T-helper 1 cell treated with Interleukin-12 subunit alpha and Interleukin-12 subunit beta and Interleukin-4 antibody, amounts not matched to agents 30 ng/mL and 1 ng/mL, for 36 hours (primary cell): ENCODE measurements around the gene ZNF646. TPM values are rescaled to one million over a fixed set of nuclear protein-coding genes. Genes with fewer than 3 reads are reported as not detected.
"Not testable (repeated sequence)": the region's sequence is repeated elsewhere in the genome, so short reads cannot be mapped to it uniquely, and the experiment has no call there.

Experiments
- intact Hi-C: fragments of 100-400 bp; cut with micrococcal nuclease; formaldehyde crosslinking; loops from one replicate; pipeline ENCODE4 v1.15.1; 2024
- total RNA-seq: library from RNA; stranded (reverse); gene quantifications from 2 replicates; pipeline ENCODE4 v1.2.3, GENCODE V29; 2022

ZNF646 gene
- total RNA-seq, 1 donor from 2014 or later, result 33.0 TPM

GRCh38 chr16:31083081-31083480 is 8.9 kb downstream of the ZNF646 start:
- intact Hi-C loops, result no loop called here

GRCh38 chr16:31083556-31083955 is 9.3 kb downstream of the ZNF646 start:
- intact Hi-C loops, result no loop called here

GRCh38 chr16:31083981-31084380 is 9.8 kb downstream of the ZNF646 start:
- intact Hi-C loops, result no loop called here

- intact Hi-C loops, result no loop called here
Measured at GRCh38 chr16:31084584-31085302, 10.5 kb downstream of the ZNF646 start.

GRCh38 chr16:31085411-31085810 is 11.2 kb downstream of the ZNF646 start:
- intact Hi-C loops, result no loop called here

- intact Hi-C loops, result no loop called here
Measured at GRCh38 chr16:31085873-31086628, 11.8 kb downstream of the ZNF646 start.

GRCh38 chr16:31086629-31086906 is 12.3 kb downstream of the ZNF646 start:
- intact Hi-C loops, result no loop called here

GRCh38 chr16:31087481-31087880 is 13.3 kb downstream of the ZNF646 start:
- intact Hi-C loops, result no loop called here

- intact Hi-C loops, result no loop called here
Measured at GRCh38 chr16:31087971-31088370, 13.7 kb downstream of the ZNF646 start.

GRCh38 chr16:31088459-31089183 is 14.4 kb downstream of the ZNF646 start, which contains the start of gene PRSS53:
Gene PRSS53, minus strand, starts transcription at chr16:31088943. Its CDS starts 134 bp downstream, at chr16:31088809.
- intact Hi-C loops, result no loop called here

GRCh38 chr16:31089199-31089598 is 15.0 kb downstream of the ZNF646 start:
- intact Hi-C loops, result no loop called here

GRCh38 chr16:31090540-31090939 is 16.3 kb downstream of the ZNF646 start:
- intact Hi-C loops, result no loop called here

- intact Hi-C loops, result no loop called here
Measured at GRCh38 chr16:31092330-31092729, 18.1 kb downstream of the ZNF646 start.

- intact Hi-C loops, result no loop called here
Measured at GRCh38 chr16:31093132-31093703, 19.0 kb downstream of the ZNF646 start.

- intact Hi-C loops, result loop anchor here (1.0 to 2.0 kb wide), 12 partner anchors 15 to 365 kb away; partner anchors contain the start of genes ARMC5, BCKDK, HSD3B7 and KAT8
Measured at GRCh38 chr16:31094088-31094423, 19.8 kb downstream of the ZNF646 start.

- intact Hi-C loops, result loop anchor here (1.0 to 2.0 kb wide), 12 partner anchors 14 to 365 kb away; partner anchors contain the start of genes ARMC5, BCKDK, HSD3B7 and KAT8
Measured at GRCh38 chr16:31094424-31095120, 20.4 kb downstream of the ZNF646 start, which contains the start of gene VKORC1. Gene VKORC1, minus strand, starts transcription at chr16:31094797. Its CDS starts 68 bp downstream, at chr16:31094729.

GRCh38 chr16:31099860-31100638 is 25.8 kb downstream of the ZNF646 start:
- intact Hi-C loops, result no loop called here

- intact Hi-C loops, result not testable (repeated sequence)
Measured at GRCh38 chr16:31100876-31101641, 26.8 kb downstream of the ZNF646 start.

GRCh38 chr16:31105677-31106213 is 31.5 kb downstream of the ZNF646 start:
- intact Hi-C loops, result no loop called here
